Measurements from ENCODE around the gene FYN.

Gene FYN

DNA sequence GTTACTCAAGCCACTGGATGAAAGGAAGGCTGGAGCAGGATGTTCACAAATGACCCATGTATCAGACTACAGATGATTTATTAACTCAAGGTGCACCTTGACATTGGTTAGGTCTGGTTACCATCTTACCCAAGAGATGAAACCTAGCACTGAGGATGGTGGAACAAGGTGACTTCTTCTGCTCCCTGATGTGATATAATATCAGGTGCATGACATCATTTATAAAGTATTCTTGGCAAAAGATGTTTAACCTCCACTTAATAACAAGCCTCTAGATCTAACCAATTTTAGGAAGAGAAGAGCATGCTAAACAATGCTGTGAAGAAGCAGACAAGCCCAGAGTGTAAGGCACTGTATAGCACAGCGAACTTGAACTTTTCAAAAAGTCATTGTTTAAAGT, 100.9 kb downstream of the FYN start:
- DNase-seq, result no peak

DNA sequence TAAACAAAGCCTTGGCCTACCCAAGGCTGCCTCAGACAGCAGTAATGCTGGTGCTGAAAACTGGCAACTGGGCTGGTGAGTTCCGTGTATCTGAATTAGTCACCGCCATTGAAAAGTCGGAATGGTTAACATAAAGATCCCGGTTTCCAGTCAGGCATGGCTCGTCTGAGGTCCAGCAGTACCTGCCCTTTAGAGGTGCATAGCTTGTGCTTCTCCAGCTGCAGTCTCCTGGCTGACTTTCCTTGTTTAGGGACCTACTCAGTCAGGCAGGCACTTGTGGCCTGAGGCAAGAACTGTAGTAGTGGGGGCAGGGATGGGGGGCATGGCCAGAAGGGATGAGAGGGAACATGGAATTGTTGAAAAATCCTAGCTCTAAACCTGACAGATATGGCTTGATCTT, 101.6 kb downstream of the FYN start:
- no peak for DNase-seq

DNA sequence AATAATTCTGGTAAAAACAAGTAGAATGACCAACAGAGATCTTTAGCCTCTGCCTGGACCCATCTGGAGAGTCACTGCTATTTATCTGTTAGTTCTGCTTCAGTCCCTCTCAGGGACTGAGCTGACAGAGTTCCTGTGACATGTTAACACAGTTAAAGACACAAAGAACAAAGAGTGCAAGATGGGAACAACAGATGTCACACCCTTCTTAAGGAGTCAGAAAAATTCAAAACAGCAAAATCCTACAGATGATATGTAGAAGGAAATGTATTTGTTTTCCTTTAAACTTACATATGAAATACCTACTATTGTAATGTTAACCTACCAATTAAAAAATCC, 102.2 kb downstream of the FYN start:
- no peak for DNase-seq

DNA sequence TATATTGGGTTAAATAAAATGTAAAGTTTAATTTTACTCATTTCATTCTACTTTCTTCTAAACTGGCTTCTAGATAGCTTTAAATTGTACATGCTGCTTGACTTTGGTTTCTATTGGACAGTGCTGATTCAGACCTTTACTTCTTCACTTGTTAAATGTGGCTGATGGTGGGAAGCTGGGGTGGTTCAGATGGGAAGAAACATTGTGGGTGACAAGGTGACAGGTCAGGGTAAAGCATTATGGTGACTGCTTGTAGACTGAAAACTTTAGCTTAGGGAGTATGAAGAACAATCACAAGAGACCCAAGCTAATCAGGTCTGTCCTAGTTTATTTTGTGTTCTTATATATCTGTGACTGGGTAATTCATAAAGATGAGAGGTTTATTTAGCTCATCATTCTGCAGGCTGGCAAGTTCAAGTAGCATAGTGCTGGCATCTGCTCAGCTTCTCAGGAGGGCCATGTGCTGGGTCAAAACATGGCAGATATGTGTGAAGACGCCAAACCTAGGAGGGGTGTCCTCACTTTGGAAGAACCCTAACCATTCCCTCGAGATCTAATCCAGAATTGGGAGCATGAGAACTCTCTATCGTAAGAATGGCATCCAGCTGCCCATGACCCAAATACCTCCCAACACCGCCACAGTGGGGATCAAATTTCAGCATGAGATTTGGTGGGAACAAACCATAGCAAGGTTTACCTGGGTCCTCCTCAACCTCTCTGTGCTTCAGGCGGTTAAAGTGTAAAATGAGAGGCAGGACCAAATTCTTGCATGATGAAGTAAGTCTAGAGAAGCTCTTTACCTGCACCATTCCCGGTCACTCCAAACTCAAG, 102.8 kb downstream of the FYN start:
- DNase-seq, result no peak

DNA sequence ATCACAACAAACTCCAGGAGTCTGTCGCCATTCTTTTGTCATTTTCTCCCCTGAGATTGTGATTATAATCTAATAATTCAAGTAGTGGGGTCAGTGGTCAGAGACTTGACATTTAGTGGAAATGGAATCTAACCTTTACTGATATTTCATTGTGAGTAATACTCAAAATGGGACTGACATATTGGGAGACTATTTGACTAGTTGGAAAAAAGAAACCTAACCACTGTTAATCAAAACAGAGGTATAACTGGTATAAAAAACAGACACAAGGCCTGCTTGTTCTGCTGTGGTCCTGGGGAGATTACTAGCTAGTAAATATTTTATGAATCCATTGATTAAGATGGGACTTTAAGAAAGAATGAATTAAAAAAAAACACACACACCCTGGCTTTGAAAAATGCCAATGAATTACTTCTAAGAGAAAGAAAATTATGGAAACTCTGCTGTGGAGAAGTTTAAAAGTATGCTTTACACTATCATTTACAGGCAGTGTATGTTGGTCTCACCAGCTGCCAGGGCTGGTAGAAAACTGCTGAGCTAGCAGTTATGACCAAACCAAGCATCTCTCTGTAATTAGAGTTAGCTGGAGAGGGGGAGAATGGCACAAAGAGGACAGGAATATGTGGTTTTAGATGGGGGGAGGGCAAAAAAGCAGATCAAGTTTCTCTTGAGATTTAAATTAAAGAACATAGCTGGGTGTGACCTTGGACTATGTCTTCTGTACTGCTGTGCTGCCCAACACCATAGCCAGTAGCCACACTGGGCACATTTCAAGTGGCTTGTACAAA, 103.7 kb downstream of the FYN start:
- no peak for DNase-seq

DNA sequence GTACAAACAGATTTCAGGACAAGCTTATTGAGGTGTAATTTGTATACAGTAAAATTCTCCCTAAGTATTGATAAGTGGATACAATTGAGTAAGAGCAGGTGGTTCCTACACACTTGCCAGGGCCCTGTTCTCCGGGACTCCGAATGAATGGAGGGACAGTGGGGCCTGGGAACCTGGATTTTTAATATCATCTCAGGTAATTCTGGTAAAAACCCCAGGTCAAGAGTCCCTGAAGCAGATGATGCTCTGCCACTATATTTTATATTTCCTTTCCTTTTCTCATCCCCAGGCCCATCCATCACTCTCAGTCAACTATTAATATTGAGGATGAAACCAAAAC, 104.9 kb downstream of the FYN start:
- no peak for DNase-seq

DNA sequence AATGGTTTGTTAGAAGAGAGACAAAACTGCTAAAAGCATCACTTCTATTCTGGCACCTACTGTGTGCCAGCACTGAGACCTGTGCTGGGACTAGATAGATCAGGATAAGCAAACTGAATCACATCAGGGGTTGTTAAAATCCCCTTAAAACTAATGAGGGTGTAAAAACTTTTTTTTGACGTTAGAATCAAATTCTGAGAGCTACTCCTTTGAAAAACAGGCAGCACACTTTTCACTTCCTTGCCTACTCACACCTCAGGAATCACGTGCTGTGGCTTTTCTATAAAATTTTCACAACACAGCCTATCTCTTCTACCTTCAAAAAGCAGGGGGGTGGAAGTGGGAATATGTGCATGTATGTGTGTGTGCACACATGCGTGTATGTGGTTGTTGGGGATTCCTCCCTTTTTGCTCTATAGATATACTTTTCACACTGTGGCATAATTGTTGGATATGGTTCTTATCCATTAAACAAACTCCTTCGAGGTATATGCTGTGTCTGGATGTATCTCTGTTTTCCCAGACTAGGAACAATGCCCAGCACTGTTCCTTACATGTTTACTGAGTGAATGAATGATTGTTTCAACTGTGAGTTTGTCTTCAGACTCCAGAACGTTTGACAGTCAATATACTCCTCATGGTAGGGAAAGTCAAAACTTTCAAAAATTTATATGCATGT, 105.4 kb downstream of the FYN start:
- DNase-seq, result no peak

DNA sequence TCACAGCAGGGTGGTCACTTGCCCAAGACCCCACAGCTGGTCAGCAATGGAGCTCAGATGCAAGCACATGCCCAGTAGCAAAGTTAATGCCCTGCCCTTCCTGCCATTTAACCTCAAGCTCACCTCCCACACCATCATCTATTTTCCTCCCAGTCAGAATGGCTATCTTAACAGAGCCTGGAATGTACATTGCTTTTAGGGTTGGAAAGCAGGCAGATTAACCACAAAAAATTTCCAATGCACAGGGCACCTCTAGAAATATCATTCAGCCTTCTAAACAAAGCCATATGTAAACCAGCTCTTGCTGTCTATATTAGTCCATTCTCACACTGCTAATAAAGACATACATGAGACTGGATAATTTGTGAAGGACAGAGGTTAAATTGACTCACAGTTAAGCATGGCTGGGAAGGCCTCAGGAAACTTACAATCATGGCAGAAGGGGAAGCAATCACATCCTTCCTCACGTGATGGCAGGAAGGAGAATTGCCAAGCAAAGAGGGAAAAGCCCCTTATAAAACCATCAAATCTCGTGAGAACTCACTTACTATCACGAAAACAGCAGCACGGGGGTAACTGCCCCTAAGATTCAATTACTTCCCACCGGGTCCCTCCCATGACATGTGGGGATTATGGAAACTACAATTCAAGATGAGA, 106.9 kb downstream of the FYN start:
- DNase-seq, result no peak

DNA sequence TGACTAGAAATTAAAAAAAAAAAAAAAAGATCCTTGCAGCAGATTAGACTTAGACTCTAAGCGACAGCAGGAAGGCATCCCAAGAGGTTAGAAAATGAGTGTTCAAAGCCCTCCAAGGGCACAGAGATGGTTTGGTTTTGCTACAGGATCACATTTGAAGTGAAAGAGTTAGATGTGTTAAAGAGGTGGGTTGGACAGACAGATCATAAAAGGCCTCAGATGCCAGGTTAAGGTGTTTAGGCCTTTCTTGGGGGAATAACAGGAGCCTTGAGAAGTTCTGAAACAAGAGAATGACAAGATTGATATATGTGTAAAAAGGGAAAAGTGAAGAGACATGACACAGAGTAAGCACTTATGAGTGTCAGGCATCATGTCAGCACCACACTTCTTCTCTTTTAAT, 107.5 kb downstream of the FYN start:
- no peak for DNase-seq

DNA sequence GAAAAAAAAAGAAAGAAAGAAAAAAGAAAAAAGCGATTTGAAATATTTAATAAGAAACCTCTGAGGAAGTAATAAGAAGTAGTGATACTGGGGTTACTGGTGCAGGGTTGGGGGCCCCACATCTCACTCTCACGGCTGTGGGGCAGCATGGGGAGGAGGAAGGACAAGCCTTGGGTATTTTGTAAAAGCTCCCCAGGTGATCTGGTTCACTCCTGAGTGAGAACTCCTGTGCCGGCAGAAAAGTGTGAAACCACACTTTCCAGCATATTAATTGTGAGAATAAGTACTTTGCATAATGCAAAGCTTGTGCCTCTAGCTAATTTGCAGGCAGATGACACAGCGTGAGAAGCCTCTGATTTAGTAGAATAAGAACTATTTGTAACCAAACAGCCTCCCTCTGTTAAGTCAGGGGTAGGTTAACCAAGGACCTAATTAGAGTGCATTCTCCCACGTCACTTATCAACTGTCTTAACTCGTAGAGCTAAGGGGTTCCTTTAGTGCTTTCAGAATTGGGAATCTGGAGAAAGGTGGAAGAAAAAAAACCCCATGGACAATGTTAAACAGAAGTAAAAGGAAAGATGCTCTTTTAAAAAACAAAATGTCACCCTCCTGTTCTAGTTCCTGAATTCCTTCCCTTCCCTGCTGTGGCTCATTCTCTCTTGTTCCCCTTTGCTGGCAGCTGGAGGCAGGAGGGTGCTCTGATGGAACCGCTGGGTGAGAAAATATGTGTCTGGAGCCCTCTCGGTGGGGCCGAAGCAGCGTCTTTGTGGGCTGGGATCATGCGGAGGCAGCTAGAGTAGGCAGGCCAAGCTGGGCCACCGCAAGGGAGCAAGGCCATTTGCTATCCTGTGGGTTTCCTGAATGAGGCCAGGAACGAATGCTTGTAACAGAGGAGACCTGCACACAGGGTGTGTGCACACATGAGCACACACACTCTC, 108.7 kb downstream of the FYN start:
- DNase-seq, result peak in 3 of 56 donors; percentile 14 to 30 (median 21)

DNA sequence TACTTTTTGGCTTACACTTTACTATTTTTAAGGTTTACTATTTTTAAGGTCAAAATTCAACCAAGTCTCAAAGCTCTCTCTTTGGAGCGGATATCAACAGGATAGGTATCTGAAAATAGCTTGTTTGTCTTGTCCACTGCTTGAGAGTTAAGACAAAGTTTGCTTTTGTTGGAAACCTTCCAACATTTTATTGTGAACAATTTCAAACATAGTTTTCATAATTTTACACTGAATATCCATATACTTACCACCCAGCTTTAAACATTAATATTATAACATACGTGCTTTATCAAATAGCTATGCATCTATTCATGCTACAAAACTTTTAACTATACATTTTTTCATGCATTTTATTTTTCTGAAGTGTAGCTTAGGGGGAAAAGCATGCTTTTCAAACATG, 109.9 kb downstream of the FYN start:
- no peak for DNase-seq

DNA sequence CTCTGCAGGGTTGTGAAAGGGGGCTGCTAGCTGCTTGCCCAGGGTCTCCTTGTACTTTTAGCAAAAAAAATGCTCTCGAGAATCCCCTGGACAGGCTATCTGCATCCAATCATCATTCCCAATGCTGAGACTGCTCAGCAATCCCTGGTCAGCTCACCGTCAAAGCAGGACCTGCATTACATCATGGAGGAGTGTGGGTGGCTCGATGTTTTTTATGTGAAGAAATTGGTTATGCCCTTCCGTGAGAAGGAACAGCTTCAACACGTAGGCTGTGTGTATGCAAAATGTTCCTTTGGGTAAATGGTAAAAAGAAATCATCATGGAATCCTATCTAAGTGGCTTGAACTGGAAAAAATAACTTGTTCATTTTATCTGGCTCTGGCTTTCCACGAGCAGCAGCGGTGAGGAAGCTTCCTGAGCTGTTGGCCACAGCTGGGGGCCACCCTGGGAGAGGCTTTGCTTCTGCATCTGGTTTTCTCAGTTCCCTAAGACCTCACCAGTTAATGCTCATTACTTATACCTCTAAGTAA, 111.4 kb downstream of the FYN start:
- DNase-seq, result peak in 1 of 56 donors; percentile 28

DNA sequence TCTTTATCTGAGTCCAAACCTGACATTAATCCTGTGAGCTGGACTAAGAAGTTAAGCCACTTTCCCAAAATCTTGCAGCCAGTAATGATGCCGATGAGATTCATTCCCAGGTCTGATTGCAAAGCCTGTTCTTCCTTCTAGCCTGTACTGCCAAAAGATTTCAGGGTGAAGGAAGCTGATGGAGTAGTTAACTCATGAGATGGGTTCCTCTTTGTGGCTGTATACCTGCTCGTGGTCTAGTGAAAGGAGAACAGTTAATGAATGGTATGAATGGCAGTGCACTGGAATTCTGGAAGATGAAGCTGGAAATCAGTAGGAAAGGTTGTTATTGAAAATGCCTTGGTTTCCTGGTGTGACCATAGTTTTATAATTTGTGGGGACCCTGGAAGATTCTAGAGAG, 112.0 kb downstream of the FYN start:
- no peak for DNase-seq

DNA sequence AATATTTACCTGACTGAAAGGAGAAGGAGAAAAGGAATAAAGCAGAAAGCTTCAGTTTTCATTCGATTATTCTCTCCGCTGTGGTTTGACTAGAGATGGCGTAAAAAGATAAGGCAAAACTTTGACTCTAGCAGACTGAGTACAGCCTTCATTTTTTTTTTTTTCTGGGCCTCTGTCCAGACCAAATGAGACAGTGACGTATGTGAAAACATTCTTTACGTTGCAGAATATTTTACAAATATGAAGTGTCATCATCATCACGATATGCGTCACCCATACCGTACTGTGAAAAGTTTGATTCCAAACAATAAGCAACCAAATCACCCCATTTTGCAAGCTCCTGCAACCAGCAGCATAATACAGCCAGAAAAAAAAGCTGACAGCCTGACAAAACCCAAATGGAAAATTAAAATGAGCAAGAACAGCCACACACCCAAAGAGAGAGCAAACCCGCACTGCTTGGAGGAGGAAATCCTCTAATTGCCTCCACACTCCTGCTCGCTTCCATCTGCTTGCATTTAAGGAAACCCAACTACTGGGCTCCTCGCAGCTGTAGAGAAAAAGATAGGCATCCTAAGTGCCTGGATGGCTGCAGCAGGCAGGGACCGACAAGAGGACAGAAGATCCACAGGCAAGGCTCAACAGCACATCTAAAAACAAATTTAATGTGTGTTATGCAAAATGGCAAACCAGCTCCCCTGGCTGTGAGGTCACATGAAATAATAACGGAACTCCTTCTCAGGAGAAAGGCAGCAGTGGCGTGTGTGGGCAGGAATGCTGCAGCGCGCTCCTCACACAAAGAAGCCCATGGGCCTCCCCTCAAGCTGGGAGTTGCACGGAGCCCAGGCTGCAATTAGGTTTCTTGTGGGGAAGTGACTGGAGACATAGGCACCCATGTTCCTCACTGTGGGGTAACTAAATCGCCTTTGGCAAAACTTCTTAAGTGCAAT, 113.1 kb downstream of the FYN start:
- peak in 12 of 56 donors; percentile 12 to 66 (median 36) for DNase-seq

DNA sequence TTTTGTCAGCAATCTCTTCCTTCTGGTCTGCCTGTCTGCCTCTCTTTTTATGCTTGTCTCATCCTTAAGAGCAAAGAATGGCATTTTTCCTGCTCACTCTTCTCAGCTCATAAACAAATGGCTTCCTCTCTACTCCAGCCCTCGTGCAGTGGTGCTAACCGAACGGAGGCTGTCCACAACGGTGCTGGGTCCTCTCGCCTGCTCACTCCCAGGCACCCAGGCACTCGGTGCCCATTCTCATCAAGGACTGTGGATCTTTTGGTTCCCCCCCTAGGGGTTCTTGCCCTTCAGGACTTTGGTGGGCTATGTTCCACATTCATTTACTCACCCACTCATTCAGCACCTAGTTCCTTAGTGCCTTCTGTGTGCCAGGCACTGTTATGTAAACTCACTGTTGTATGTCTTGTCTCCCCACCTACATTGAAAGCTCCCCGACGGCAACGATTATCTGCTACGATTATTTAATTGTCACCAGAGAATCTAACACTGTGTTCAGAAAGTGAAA, 113.9 kb downstream of the FYN start:
- DNase-seq, result no peak

DNA sequence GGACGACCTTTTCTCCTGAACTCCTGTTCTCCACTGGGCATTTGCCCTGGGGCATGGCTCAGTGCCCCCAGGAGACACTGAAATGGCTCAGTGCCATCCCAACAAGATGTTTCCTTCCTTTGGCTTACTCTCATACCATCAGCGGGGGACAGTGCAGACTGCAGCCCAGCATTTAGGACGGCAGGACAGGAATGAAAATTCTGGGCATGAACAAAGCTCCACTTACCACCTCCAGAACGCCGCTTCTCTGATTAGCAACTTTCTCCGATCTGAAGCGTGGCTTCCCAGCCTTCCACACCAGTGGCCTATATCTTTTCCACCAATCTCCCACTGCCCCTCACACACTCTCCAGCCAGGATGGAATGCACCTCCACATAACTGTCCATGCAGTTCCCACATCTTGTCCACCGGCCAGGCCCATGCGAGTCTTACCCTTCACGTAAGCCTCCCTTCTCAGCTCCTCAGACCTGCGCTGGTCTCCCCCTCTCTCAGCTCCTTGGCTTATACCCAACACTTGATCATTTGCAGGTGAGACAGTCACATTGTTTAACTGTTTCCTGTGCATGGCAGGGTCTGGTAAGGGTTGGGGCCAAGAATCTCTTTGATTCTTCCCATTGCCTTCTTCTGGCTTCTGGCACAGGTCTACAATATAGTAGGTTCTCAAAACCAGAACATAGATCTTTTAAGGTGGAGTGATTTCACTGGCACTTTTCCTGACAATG, 114.5 kb downstream of the FYN start:
- DNase-seq, result peak in 1 of 56 donors; percentile 45

DNA sequence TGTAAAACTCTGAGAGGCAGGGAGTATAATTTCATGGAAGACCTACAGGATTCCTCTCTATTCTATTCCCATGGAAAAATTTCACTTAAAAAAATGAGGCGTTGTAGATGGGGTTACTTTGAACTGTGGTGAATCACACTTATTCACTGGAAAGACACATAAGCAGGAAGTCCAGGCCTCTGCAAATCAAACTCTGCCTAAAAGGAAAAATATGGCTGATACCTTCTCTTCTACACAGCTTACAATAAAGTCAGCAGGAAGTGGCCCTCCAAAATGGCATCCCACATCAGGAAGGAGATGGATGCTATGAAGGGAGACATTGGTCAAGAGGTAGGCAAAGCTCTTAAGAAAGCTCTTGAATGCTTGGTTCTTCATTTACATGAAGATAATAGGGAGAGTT, 115.9 kb downstream of the FYN start:
- DNase-seq, result no peak

DNA sequence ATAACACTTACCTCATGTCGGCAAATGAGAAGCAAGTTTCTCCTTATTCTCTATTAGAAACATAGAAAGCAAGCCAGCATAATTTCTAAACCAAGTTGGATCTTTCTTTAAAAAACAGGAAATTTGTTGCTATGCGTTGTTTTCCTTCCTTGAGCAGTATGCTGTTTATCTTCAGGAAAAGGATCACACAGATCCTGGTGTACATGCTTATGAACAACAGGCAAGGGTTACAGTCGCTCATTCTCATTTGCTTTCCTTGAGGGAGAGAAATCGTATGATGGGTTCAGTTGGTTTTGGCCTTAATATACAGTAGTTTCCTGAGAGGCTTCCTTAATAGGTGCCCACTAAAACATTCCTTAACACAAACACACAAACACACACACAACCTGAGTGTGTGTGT, 118.8 kb downstream of the FYN start:
- DNase-seq, result no peak
